ENCODE measurements around the gene PIK3CB.

DNA sequence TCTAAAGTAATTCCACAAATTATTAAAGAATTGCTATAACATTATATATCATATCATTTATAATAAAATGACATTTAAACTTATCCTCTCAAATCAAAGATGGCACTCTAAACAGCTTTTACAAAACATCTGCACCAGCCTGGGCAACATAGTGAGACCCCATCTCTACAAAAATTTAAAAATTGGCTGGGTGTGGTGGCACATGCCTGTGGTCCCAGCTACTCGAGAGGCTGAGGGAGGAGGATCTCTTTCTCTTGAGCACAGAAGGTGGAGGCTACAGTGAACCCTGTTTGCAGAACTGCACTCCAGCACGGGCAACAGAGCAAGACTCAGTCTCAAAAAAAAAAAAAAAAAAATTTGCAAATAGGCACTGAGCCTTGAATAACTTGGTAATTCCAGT lies 63.1 kb downstream of the PIK3CB start:
- TF ChIP-seq, protein P1, sequence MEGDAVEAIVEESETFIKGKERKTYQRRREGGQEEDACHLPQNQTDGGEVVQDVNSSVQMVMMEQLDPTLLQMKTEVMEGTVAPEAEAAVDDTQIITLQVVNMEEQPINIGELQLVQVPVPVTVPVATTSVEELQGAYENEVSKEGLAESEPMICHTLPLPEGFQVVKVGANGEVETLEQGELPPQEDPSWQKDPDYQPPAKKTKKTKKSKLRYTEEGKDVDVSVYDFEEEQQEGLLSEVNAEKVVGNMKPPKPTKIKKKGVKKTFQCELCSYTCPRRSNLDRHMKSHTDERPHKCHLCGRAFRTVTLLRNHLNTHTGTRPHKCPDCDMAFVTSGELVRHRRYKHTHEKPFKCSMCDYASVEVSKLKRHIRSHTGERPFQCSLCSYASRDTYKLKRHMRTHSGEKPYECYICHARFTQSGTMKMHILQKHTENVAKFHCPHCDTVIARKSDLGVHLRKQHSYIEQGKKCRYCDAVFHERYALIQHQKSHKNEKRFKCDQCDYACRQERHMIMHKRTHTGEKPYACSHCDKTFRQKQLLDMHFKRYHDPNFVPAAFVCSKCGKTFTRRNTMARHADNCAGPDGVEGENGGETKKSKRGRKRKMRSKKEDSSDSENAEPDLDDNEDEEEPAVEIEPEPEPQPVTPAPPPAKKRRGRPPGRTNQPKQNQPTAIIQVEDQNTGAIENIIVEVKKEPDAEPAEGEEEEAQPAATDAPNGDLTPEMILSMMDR (IDR thresholded peaks at IDR 0.05 in 4 of 5, conservative IDR thresholded peaks at IDR 0.05 in 1 of 5) = no peak
- TF ChIP-seq POLR2A (IDR thresholded peaks at IDR 0.05) = no peak
